MM.1S (cell line): ENCODE results near the gene PSD2.

Source experiments
- CTCF ChIP-seq: fragments of 300-600 bp; sonication (generic); IDR thresholded peaks from 2 replicates; pipeline ENCODE4 v1.5.1; 2016; ENCODE audit warnings: antibody characterized with exemption, low read length, mixed read lengths
- EZH2 ChIP-seq: fragments of 300-600 bp; sonication (generic); optimal IDR thresholded peaks from 2 replicates; pipeline ENCODE3; 2017; ENCODE audit warnings: low read depth, mild to moderate bottlenecking, antibody characterized with exemption, low read length, mixed read lengths

DNA sequence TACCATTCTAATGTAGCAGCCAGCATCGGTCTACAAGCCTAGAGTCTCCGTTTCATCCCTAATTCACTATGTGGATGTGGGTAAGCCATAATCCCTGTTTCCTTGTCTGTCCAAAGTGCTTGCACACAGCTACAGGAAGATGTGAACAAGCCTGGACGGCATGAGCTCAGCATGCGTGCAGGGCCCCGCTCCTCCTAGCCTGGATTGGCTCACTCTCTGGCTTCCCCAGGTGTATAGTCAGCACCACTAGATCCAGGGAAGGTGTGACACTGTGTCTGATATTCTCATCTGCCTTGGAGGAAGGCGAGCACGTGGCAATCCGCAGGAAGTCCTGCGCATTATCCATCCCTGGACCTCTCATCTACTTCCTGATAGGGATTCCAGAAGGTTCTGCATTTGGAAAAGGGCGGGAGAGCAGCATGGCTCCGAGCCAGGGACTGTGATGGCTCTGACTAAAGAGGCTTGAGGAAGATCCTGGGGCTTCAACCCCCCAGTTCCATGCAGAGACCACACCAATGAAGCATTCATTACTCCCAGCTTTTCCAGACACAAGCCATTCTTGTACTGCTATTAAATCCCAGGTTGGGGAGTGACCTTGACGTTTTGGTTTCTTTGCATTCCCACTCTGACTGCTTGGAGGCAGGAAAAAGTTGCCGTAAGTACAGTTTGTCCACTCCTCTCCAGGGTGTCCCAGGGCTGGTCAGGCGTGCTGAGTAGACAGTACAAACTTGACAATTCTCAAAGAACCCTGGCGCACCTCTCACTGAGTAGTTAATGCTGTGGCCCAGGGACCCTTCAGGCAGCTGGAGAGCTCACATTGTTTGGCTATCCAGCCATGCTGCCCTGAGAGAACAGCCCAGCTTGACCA lies 65.6 kb downstream of the PSD2 start:
- no peak for TF ChIP-seq CTCF
- TF ChIP-seq EZH2, result no peak
